SJSA1 (cell line): ENCODE data around the gene TM9SF1. TPM values are rescaled to one million over a fixed set of nuclear protein-coding genes. Genes with fewer than 3 reads are reported as not detected.

Experiments used
- DNase-seq, 2 experiments: peaks; one replicate each; pipeline ENCODE4 v3.0.0-alpha.2; 2015 to 2020; ENCODE audit warnings: low spot score in 2 of 2, low read depth in 1 of 2
- H3K27ac ChIP-seq: fragments of 250-450 bp; sonication (Bioruptor Pico); 2 replicates; pipeline ENCODE4 v1.5.1; 2020; ENCODE audit warnings: mild to moderate bottlenecking, moderate library complexity
- H3K27me3 ChIP-seq: fragments of 250-450 bp; sonication (Bioruptor Pico); replicated peaks from 2 replicates; pipeline ENCODE4 v1.5.1; 2020; ENCODE audit warnings: mild to moderate bottlenecking, moderate library complexity
- H3K36me3 ChIP-seq: fragments of 250-450 bp; sonication (Bioruptor Pico); 2 replicates; pipeline ENCODE4 v1.5.1; 2020; ENCODE audit warnings: mild to moderate bottlenecking
- H3K4me1 ChIP-seq: fragments of 250-450 bp; sonication (Bioruptor Pico); replicated peaks from 2 replicates; pipeline ENCODE4 v1.6.1; 2021; ENCODE audit warnings: mild to moderate bottlenecking
- H3K4me3 ChIP-seq: fragments of 250-450 bp; sonication (Bioruptor Pico); 2 replicates; pipeline ENCODE4 v1.5.1; 2020; ENCODE audit warnings: mild to moderate bottlenecking
- H3K9me3 ChIP-seq: fragments of 250-450 bp; sonication (Bioruptor Pico); replicated peaks from 2 replicates; pipeline ENCODE4 v1.5.1; 2020; ENCODE audit warnings: mild to moderate bottlenecking
- total RNA-seq: library from RNA; depleted of rRNA; stranded (reverse); fragments of >200 nt; shearing (Covaris generic); gene quantifications from 2 replicates; pipeline ENCODE4 v1.2.3, GENCODE V29; 2014

The TM9SF1 gene
- total RNA-seq, 1 experiment from 2014 or later, result 60.3 TPM

DNA sequence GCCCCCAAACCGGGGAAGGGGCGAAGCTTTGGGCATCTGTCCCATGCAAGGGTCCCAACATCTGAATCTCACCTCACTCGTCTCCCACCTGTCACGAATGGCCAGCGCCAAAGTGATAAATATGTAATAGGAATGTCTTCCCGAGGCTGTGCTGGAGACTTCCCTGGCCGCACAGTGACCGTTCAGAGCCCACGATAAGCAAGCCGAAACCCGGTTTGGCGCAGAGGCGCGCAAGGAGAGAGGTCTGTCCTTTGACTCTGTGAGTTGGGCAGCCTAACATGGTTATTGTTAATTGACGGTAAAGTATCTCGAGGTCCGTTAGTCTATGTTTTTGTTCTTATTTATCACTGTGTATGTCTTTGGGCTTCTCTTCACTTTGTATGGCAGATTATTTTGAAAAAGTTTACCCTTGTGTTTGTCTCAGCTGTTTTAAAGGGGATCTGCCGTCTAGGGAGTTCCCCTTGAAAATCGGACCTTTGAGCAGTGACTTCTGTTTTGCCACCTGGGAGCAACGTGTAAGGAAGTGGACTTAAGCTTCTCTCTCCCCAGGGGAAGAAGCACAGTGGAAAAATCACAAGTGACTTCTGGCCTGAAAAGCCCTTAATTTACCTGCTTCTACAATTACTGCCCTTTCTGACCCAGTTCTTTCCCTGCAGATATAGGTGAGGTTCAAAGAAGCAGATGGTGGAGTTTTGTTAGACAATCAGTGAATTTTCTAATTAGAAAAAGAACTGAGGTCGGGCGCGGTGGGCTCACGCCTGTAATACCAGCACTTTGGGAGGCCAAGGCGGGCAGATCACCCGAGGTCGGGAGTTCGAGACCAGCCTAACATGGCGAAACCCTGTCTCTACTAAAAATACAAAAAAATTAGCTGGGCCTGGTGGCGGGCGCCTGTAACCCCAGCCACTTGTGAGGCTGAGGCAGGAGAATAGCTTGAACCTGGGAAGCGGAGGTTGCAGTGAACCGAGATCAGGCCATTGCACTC lies 1.1 kb upstream of the TM9SF1 start:
- Histone ChIP-seq H3K27me3 (no peaks in the 10 kb centered on the region), H3K36me3 (peaks cover 34% of the 10 kb centered on the region), H3K27ac (peak overlapping the region; percentile 97), H3K9me3 (no peaks in the 10 kb centered on the region; the same call in 1 of the 2 replicates), H3K4me3 (peak overlapping the region; percentile 69), H3K4me1 (peaks cover 20% of the 10 kb centered on the region)
- peak in 1 of 2 experiments; percentile 34 for DNase-seq

DNA sequence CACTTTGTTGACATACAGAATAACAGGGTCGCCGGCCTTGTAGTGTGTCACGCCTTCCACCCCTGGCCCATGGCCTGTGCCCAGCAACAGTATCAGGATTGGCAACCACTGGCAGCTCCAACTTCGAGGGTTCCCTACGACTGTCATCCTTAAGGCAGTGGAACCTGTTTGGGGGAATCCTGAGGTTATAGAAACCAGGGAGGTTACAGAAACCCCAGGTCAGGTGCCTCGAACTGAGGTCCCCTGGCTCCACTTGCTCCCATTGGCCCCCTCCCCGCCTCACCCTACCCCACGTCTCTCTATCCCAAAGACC lies 412 bp downstream of the TM9SF1 start:
- DNase-seq, result no peak
- H3K36me3 ChIP-seq, result peaks cover 34% of the 10 kb centered on the region
- H3K27ac ChIP-seq, result peak overlapping the region; percentile 97
- peaks cover 20% of the 10 kb centered on the region for H3K4me1 ChIP-seq
- H3K9me3 ChIP-seq, result no peaks in the 10 kb centered on the region; the same call in 1 of the 2 replicates
- H3K27me3 ChIP-seq, result no peaks in the 10 kb centered on the region
- H3K4me3 ChIP-seq, result peak overlapping the region; percentile 69

DNA sequence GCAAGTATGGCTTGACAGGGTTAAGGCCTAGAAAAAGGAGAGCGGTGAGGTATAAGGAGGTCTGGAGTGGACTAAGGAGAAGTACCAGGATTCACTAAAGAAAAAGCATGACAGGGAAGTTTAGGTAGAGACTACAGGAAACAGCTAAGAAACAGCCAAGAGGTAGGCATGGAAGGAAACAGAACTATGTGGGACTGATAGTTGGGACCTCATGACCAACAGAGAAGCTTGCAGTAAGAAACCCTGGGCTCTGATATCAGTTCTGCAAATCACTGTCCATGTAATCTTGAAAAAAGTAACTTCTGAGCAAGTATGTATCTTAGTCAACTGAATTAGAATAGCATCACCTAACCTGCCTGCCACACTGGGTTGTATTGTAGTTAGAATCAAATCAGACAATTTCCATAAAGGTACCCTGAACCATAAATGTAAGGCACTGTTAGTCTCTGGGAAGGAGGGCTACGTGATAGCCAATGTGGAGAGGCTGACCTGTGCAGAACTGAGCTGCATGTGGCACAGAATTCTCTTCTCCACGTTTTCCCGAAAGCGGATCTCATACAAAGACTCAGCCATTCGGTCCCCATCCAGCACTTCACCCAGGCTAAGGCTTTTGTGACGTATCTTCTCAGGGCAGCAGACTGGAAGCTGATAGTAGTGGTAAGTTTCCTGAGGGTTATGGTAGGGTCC lies 912 bp downstream of the TM9SF1 start:
- H3K4me3 ChIP-seq, result peak overlapping the region; percentile 69
- DNase-seq, result no peak
- peaks cover 34% of the 10 kb centered on the region for H3K36me3 ChIP-seq
- no peaks in the 10 kb centered on the region; the same call in 1 of the 2 replicates for H3K9me3 ChIP-seq
- peaks cover 20% of the 10 kb centered on the region for H3K4me1 ChIP-seq
- peak overlapping the region; percentile 97; the same call in 1 of the 2 replicates for H3K27ac ChIP-seq
- H3K27me3 ChIP-seq, result no peaks in the 10 kb centered on the region

DNA sequence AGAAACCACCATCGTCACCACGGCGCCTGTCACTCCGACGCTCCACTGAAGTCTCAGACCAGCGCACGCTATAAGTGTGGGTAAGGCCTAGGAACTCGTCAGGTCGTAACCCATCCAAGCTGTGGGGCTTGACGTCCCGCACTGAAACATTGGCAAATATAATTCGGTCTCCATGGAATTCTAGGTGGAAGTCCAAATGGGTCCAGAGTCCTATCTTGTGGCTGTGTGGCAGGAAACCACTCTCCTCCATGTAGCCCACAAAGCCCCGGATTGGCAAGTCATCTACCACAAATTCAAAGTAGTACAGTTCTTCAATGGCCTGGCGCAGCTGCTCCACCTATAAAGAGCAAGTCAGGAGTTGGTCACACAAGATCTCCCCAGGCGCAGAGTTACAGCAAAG lies 2.3 kb downstream of the TM9SF1 start:
- H3K36me3 ChIP-seq, result peaks cover 34% of the 10 kb centered on the region
- no peak overlapping the region for H3K4me3 ChIP-seq
- no peaks in the 10 kb centered on the region; the same call in 1 of the 2 replicates for H3K9me3 ChIP-seq
- H3K27ac ChIP-seq, result no peak overlapping the region
- DNase-seq, result no peak
- H3K4me1 ChIP-seq, result peaks cover 21% of the 10 kb centered on the region
- no peaks in the 10 kb centered on the region for H3K27me3 ChIP-seq

DNA sequence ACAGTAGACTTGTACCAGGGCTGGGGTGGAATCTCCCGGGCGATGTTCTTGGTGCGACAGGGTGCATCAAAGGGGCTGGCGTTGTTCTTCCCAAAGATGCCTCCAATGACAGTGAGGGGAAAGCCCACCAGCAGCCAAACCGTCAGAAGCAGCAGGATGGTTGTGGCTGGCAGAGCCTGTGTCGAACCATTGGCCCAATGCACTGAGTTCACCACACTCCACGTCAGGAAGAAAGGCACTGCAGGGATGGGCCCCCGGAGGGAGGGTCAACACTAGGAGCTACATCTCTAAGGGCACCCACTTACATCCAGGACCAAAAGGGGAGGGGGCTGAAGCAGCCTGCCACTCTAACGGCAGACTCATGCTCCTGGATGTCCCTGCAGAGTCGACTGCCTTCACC lies 4.8 kb downstream of the TM9SF1 start:
- Histone ChIP-seq H3K27ac (no peak overlapping the region), H3K27me3 (no peaks in the 10 kb centered on the region), H3K36me3 (peaks cover 53% of the 10 kb centered on the region), H3K4me3 (no peak overlapping the region), H3K4me1 (peaks cover 19% of the 10 kb centered on the region), H3K9me3 (no peaks in the 10 kb centered on the region; the same call in 1 of the 2 replicates)
- no peak for DNase-seq

DNA sequence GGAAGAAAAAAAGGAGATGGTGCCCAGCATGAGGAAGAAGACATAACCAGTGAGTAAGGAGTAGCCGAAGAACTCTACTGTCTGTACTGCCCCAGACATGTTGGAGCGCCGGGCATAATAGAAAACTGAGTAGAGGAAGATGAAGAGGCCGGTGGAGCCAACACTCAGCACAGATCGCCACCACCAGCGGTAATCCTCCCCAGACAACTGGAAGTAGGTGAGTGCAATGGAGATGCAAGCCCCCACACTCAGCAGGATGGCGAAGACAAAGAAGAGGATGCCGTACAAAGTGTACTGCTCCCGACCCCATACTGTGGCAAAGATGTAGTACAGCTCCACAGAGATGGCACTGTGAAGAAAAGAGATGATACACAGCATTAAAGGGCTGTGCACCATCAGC lies 5.8 kb downstream of the TM9SF1 start:
- H3K4me3 ChIP-seq, result no peak overlapping the region
- DNase-seq, result no peak
- peaks cover 11% of the 10 kb centered on the region for H3K4me1 ChIP-seq
- no peaks in the 10 kb centered on the region for H3K27me3 ChIP-seq
- no peaks in the 10 kb centered on the region; the same call in 1 of the 2 replicates for H3K9me3 ChIP-seq
- H3K36me3 ChIP-seq, result peaks cover 55% of the 10 kb centered on the region
- H3K27ac ChIP-seq, result no peak overlapping the region

DNA sequence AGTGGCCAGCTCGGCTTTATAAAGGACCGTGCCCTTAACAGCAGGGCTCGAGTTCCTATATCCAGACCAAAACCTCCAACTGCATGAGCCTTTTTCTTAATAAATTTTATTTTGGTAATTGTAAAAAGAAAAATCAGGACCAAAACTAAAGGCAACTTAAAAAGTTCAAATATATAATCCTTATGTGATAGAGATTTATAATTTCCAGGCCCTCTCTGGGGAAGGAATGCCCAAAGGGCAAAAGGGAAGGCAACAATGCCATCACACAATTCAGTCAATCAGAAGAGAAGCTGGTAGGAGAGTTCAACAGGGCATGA lies 6.2 kb downstream of the TM9SF1 start:
- Histone ChIP-seq H3K9me3 (no peaks in the 10 kb centered on the region; the same call in 1 of the 2 replicates), H3K4me3 (no peak overlapping the region), H3K4me1 (peaks cover 7% of the 10 kb centered on the region), H3K36me3 (peaks cover 55% of the 10 kb centered on the region), H3K27ac (0 out of 2 replicates have a peak overlapping the region, but pooled peaks have one; percentile 4), H3K27me3 (no peaks in the 10 kb centered on the region)
- no peak for DNase-seq

DNA sequence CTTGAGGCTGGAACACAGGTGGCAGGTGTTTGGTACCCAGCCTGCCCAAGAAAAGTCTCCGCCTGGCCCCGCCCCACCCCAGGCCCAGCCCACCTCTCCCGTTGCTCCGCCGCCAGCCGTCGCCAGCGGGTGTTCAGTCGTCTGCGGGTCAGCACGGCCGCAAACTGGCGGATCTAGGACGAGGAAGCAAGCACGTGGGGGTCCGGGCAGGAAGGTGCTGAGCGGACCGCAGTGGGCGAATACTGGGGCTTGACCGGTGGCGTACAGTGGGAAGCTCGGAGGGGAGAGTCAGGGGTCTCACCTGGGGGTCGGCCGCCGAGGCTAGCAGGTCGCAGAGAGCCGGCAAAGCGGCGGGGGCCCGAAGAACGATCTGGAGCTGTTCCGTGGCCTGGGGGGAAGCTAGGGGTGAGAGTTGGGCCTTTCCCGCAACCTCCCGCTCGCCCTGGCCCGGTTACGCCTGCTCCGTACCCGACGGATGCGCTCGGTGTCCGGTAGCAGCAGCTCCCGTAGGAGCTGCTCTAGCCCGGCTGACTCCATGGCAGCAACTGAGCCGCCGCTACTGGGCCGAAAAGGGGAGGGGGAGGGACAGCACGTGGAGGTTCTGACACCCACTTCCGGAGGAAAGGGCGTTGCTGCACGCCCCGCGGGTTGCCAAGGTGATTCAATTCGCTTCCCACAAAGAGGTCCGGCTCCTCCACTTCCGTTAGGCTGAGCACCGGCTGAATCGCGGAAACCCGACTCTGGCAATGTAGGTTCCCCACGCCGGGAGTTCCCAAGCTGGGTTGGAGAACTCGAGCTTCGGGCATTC lies 6.8 kb downstream of the TM9SF1 start, which contains the start of gene IPO4:
Gene IPO4, minus strand, starts transcription at position 566 of the 808 bp plus-strand sequence. Its CDS starts 29 bp downstream, at position 537.
- Histone ChIP-seq H3K36me3 (peaks cover 55% of the 10 kb centered on the region), H3K4me1 (peaks cover 7% of the 10 kb centered on the region), H3K9me3 (no peaks in the 10 kb centered on the region), H3K27ac (peak within 1 kb of the TSS; percentile 23; the same call in 1 of the 2 replicates), H3K27me3 (no peaks in the 10 kb centered on the region), H3K4me3 (peak within 1 kb of the TSS; percentile 54)
- peak; percentile 85 to 96 for DNase-seq

DNA sequence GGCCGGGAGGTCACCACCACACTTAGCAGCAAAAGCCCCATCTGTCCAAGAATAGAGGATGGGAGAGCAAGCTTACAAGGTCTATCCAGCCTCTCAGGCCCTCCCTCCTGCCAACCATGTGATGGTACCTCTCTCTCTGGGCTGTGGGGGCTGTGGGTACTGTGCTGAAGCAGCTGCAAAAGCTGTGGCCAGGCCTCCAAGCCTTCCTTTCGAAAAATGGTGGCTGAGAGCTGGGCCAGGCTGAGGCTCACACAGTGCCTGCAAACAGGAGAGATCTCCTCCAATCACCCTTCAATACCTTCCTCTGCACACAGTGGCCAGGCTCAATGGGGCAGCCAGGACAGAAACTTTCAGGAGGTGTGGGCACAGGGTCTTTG lies 7.7 kb downstream of the TM9SF1 start:
- H3K27ac ChIP-seq, result no peak overlapping the region
- no peaks in the 10 kb centered on the region for H3K27me3 ChIP-seq
- H3K4me3 ChIP-seq, result peak overlapping the region; percentile 54
- peaks cover 53% of the 10 kb centered on the region for H3K36me3 ChIP-seq
- H3K9me3 ChIP-seq, result no peaks in the 10 kb centered on the region
- peaks cover 7% of the 10 kb centered on the region for H3K4me1 ChIP-seq
- DNase-seq, result no peak

DNA sequence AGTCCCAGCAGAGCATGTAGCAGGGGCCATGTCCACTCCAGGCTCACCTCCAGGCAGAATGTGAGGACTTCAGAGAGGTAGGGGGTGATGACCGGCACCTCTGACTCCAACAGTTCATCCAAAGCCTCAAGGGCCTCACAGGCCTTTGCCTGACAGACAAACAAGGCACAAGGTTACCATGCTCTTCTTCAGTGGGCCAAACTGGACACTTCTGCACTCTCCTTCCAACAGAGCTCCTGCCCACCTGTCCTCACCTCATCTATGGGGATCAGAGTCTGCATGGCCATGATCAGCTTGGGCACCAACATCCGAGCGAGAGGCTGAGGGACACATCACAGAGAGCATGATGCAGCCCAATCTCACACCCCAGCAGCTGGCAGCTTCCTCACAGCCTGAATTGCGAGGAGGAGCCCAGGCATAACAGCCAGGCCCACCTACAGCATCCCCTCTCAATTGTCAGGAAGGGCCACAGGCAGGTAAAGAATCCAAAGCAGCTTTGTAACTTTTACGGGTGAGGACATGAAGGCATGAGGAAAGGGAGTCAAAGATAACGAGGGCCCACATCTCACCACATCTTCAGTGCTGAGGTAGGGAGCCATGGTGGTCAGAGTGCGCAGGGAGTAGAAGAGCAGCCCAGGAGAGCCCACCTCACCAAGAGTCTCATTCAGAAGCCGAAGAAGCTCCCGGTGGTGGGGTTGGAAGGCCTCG lies 8.3 kb downstream of the TM9SF1 start:
- H3K36me3 ChIP-seq, result peaks cover 53% of the 10 kb centered on the region
- H3K4me3 ChIP-seq, result no peak overlapping the region
- H3K4me1 ChIP-seq, result peaks cover 7% of the 10 kb centered on the region
- H3K27ac ChIP-seq, result no peak overlapping the region
- H3K9me3 ChIP-seq, result no peaks in the 10 kb centered on the region
- no peak for DNase-seq
- no peaks in the 10 kb centered on the region for H3K27me3 ChIP-seq

DNA sequence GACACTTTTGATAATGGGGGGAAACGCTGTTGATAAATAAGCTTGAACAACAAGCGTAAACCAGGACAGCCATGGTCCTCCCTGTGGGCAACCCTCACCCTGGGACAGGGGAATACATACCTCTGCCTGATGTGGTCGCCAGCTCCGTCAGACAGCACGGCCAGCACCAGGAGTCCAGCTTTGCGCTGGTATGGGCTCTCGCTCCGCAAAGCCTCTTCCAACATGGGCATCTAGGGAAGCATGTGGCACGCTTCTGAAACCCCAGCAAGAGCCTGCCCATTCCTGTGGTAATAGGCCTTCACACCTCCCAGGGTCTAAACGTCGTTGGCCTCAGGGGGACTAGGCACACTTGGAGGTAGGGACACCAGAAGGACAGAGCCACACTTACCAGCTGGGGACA lies 9.5 kb downstream of the TM9SF1 start:
- no peak for DNase-seq
- Histone ChIP-seq H3K4me1 (peaks cover 7% of the 10 kb centered on the region), H3K36me3 (peaks cover 61% of the 10 kb centered on the region), H3K27ac (no peak overlapping the region), H3K4me3 (no peak overlapping the region), H3K27me3 (no peaks in the 10 kb centered on the region), H3K9me3 (no peaks in the 10 kb centered on the region)

DNA sequence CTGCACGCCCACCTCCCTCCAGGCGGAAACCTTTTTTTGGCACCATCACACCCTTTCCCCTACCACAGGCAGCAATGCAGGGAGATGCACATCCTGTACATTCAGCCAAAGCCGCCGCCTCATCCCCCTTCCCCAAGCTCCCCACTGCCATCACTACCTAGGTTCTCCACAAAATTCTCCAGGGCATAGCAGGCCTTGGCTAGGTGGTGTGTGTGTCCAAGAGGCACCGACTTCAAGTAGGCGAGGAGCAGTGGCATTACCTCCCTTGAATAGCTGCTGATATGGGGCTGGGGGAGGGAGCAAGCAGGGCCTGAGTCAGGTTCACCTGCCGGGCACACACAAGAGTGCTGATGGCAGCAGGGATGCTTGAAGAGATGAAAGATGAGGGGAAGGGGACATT lies 10.2 kb downstream of the TM9SF1 start:
- H3K27ac ChIP-seq, result no peak overlapping the region
- no peak for DNase-seq
- no peaks in the 10 kb centered on the region for H3K27me3 ChIP-seq
- no peak overlapping the region for H3K4me3 ChIP-seq
- H3K36me3 ChIP-seq, result peaks cover 68% of the 10 kb centered on the region
- H3K4me1 ChIP-seq, result peaks cover 11% of the 10 kb centered on the region
- no peaks in the 10 kb centered on the region for H3K9me3 ChIP-seq
